BE2C (cell line): Measurements from ENCODE around the gene KCNMA1.

Experiments used
- DNase-seq: peaks from one replicate; pipeline ENCODE4 v3.0.0-alpha.2; 2020
- H3K27me3 ChIP-seq: fragments of 250-450 bp; sonication (Bioruptor Pico); 2 replicates; pipeline ENCODE4 v1.5.1; 2020; ENCODE audit warnings: mild to moderate bottlenecking
- H3K36me3 ChIP-seq: fragments of 250-450 bp; sonication (Bioruptor Pico); 2 replicates; pipeline ENCODE4 v1.5.1; 2020; ENCODE audit warnings: mild to moderate bottlenecking
- H3K4me1 ChIP-seq: fragments of 250-450 bp; sonication (Bioruptor Pico); 2 replicates; pipeline ENCODE4 v1.5.1; 2020
- H3K4me3 ChIP-seq: 2 replicates; pipeline ENCODE4 v1.5.1; 2011; ENCODE audit warnings: low read depth, low read length
- H3K9me3 ChIP-seq: fragments of 250-450 bp; sonication (Bioruptor Pico); 2 replicates; pipeline ENCODE4 v1.5.1; 2020
- CTCF ChIP-seq: IDR thresholded peaks from 2 replicates; pipeline ENCODE4 v1.5.1; 2012; ENCODE audit warnings: mild to moderate bottlenecking, low read depth, low read length

The KCNMA1 gene

GRCh38 chr10:77020426-77021040 lies 617.1 kb downstream of the KCNMA1 start:
- H3K9me3 ChIP-seq, result no peaks in the 10 kb centered on the region
- no peak for TF ChIP-seq CTCF
- DNase-seq, result no peak
- H3K27me3 ChIP-seq, result no peaks in the 10 kb centered on the region
- no peak overlapping the region for H3K4me3 ChIP-seq
- peaks cover 14% of the 10 kb centered on the region for H3K4me1 ChIP-seq
- H3K36me3 ChIP-seq, result no peaks in the 10 kb centered on the region

GRCh38 chr10:77016855-77017254 lies 620.8 kb downstream of the KCNMA1 start:
- Histone ChIP-seq H3K9me3 (no peaks in the 10 kb centered on the region), H3K27me3 (no peaks in the 10 kb centered on the region), H3K4me3 (no peak overlapping the region), H3K36me3 (no peaks in the 10 kb centered on the region), H3K4me1 (peaks cover 14% of the 10 kb centered on the region)
- no peak for DNase-seq
- no peak for TF ChIP-seq CTCF

GRCh38 chr10:77016278-77016815 lies 621.3 kb downstream of the KCNMA1 start:
- H3K4me1 ChIP-seq, result peaks cover 14% of the 10 kb centered on the region
- H3K4me3 ChIP-seq, result no peak overlapping the region
- no peaks in the 10 kb centered on the region for H3K27me3 ChIP-seq
- no peaks in the 10 kb centered on the region for H3K36me3 ChIP-seq
- DNase-seq, result no peak
- no peaks in the 10 kb centered on the region for H3K9me3 ChIP-seq
- TF ChIP-seq CTCF, result no peak

GRCh38 chr10:77015360-77015759 lies 622.2 kb downstream of the KCNMA1 start:
- Histone ChIP-seq H3K4me3 (no peak overlapping the region), H3K36me3 (no peaks in the 10 kb centered on the region), H3K9me3 (no peaks in the 10 kb centered on the region), H3K4me1 (peaks cover 11% of the 10 kb centered on the region), H3K27me3 (no peaks in the 10 kb centered on the region)
- DNase-seq, result no peak
- TF ChIP-seq CTCF, result no peak

- TF ChIP-seq CTCF, result no peak
- H3K27me3 ChIP-seq, result no peaks in the 10 kb centered on the region
- H3K9me3 ChIP-seq, result no peaks in the 10 kb centered on the region
- H3K4me1 ChIP-seq, result no peaks in the 10 kb centered on the region
- no peaks in the 10 kb centered on the region for H3K36me3 ChIP-seq
- DNase-seq, result no peak
- H3K4me3 ChIP-seq, result no peak overlapping the region
These were observed 624.7 kb downstream of the KCNMA1 start for GRCh38 chr10:77012812-77013500.
